Body of pancreas (tissue), 4 donors: Measurements from ENCODE around the gene LRRC8C.

ENCODE experiments used
- POLR2A ChIP-seq, 3 donors: fragments of 450-650 bp; IDR thresholded peaks; one replicate each; pipeline ENCODE4 v1.6.1; 2016; ENCODE audit warnings: antibody characterized with exemption in 3 of 3, mild to moderate bottlenecking in 2 of 3
- TF ChIP-seq, protein P1 (sequence below), 7 experiments: fragments of 450-650 bp in 4 of 7; fragments of 200-600 bp in 3 of 7; sonication (generic) in 3 of 7; IDR thresholded peaks; one replicate each; pipeline ENCODE4 v1.5.1; 2016 to 2019; ENCODE audit warnings: antibody characterized with exemption in 7 of 7

DNA sequence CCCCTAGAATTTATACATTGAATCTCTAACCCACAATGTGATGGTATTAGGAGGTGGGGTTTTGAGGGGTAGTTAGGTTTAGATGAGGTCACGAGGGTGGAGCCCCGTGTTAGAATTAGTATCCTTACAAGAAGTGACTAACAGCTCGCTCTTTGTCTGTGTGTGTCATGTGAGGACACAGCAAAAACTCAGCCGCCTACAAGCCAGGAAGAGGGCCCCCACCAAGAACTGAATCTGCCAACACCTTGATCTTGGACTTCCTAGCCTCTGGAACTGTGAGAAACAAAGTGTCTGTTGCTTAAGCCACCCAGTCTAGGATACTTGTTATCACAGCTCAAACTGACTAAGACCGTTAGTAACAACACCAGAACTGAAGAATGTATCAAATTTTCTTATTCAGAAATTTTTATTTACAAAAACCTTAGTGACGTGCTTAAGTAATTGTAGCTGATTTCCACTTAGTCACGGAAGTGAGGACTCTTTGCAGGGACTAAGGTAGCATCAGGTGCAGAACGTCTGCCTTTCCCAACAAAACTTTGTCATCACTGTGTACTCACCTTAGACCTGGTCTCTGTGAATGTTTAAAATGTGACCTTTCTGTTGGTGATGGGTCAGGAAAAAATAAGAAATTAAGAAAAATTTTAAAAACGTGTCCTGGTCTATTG lies 24.5 kb upstream of the LRRC8C start:
- TF ChIP-seq, protein P1, sequence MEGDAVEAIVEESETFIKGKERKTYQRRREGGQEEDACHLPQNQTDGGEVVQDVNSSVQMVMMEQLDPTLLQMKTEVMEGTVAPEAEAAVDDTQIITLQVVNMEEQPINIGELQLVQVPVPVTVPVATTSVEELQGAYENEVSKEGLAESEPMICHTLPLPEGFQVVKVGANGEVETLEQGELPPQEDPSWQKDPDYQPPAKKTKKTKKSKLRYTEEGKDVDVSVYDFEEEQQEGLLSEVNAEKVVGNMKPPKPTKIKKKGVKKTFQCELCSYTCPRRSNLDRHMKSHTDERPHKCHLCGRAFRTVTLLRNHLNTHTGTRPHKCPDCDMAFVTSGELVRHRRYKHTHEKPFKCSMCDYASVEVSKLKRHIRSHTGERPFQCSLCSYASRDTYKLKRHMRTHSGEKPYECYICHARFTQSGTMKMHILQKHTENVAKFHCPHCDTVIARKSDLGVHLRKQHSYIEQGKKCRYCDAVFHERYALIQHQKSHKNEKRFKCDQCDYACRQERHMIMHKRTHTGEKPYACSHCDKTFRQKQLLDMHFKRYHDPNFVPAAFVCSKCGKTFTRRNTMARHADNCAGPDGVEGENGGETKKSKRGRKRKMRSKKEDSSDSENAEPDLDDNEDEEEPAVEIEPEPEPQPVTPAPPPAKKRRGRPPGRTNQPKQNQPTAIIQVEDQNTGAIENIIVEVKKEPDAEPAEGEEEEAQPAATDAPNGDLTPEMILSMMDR (IDR thresholded peaks at IDR 0.05), result no peak
- no peak for TF ChIP-seq POLR2A (IDR thresholded peaks at IDR 0.05)
